ENCODE results near the gene AVPI1.
"Not testable (repeated sequence)": the region's sequence is repeated elsewhere in the genome, so short reads cannot be mapped to it uniquely, and the experiment has no call there.

Gene AVPI1

DNA sequence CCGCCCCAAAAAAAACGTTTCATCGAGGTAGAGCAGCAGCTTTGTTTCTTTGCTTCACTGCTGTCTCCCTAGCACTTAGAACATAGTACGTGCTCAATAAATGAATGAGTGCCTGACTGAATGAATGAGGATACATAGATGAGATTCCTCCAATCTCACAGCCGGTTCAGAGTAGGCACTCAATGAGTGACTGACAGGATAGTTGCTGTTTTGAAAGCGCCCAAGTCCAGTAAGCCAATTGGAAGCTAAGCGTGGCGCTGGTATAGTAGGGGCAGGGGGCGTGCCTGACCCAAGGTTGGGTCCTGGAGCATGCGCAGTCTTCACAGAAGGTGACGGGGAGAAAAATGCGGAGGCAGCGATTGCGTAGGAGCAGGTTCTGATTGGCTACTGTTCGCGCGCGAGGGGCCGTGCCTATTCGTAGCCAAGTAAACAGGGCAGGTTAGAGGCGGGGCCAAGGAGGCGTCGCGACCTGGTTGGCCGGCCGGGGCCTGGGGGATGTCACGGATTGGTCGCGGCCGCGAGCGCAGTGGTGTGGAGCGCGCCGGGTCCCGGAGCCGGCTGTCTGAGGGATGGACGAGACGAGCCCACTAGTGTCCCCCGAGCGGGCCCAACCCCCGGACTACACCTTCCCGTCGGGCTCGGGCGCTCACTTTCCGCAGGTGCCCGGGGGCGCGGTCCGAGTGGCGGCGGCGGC is 46.7 kb downstream of the AVPI1 start, which contains the start of gene PI4K2A:
TSS of gene PI4K2A (plus strand) at position 498 of the 694 bp plus-strand sequence. CDS start at position 570, 72 bp downstream.
- peak; percentile 99 for DNase-seq (ENCODE audit: low spot score)

DNA sequence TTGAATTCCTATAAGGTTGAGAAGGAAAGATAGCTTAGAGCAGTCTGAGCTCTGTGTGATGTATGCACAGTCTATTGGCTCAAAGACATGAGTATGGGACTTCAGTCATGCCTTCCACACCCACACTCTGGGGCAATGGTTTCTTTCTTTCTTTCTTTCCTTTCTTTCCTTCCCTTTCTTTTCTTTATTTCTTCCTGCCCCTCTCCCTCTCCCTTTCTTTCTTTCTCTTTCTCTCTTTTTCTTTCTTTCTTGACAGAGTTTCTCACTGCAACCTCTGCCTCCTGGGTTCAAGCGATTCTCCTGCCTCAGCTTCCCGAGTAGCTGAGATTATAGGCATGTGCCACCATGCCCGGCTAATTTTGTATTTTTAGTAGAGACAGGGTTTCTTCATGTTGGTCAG is 48.0 kb downstream of the AVPI1 start:
- not testable (repeated sequence) for DNase-seq (ENCODE audit: low spot score)

DNA sequence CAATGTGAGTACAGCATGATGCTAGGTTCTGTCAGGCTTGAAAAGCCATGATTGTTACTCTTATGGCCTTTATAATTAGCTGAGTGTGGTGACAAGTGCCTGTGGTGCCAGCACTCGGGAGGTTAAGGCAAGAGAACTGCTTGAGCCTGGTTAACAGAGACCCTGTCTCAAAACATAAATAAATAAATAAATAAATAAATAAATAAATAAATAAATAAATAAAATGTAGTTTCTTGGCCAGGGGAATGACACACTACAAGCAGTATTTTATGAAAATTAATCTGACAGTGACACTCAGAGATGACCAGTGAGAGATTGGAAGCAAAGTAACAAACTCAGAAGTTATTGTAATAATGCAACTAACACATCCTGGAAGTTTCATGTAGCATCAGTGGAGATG is 51.5 kb downstream of the AVPI1 start:
- DNase-seq (ENCODE audit: low spot score), result no peak

DNA sequence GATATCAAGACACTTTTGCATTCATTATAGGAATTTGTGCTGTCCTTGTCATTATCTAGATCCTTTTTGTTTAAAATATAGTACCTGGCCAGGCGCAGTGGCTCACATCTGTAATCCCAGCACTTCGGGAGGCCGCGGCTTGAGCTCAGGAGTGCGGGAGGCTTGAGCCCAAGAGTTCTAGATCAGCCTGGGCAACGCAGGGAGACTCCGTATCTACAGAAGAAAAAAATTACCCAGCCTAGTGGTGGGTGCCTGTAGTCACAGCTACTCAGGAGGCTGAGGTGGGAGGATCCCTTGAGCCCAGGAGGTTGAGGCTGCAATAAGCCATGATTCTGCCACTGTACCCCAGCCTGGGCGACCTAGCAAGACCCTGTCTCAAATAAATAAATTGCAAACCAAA is 53.1 kb downstream of the AVPI1 start:
- DNase-seq (ENCODE audit: low spot score), result no peak

DNA sequence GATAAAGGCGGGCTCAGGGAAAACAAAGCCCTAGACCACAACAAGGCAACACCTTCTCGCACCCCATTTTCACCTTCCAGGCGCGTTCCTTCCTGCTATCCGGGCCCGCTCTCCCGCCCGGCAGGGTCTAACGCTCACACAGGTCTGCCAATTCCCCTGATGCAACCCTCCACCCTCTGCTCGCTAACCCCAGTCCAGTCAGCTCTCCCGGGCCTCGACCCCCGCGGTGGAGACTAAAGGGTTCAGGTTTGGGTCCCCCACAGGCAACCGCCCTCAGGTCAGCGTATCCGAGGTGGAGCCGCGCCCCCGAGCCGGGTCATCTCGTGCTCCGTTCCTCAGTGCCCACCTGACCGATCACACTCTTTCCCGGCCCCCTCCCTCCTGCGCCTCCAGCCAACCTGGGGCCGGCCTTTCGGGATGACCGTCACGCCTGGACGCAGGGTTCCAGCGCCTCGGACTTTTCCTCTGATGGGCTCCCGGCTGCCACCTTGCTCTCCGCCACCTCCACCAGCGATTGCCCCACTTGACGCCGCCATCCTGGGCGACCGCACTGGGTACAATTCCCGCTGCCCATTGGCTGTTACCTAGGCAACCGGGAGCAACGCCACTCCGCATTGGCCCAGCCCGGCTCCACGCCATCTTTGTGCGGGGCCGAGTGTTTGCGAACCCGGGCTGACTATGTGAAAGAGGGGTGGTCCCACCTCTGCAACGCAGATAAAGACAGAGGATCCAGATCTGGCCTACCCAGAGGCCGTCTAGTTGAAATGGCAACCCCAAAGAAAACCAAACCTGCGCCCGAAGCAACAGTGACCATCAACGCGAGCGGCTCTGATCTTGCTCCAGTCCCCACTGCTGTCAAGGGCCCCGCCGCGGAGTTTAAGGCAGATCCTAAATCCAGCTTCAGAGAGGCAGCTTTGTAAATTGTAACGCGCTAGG is 53.8 kb downstream of the AVPI1 start, which contains the start of gene MORN4:
TSS of gene MORN4 (minus strand) at position 552 of the 936 bp plus-strand sequence. CDS start 13,847 bp downstream, outside the sequence.
- peak; percentile 93 for DNase-seq (ENCODE audit: low spot score)

DNA sequence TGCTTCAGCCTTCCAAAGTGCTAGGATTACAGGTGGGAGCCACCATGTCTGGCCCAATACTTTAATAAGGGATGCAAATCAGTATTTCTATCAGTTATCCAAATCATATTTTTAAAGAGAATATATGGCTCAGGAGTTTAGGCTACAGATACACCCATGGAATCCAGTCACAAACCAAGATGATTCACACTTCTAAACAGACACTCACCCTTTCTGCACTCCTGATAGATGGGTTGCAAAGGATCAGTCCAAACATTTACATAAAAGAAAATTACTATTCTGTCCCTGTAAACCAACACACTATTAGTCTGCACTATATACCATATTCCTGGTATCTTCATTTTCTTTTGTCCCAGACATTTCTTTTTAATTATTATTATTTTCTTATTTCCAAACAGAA is 55.9 kb downstream of the AVPI1 start:
- DNase-seq (ENCODE audit: low spot score), result no peak

DNA sequence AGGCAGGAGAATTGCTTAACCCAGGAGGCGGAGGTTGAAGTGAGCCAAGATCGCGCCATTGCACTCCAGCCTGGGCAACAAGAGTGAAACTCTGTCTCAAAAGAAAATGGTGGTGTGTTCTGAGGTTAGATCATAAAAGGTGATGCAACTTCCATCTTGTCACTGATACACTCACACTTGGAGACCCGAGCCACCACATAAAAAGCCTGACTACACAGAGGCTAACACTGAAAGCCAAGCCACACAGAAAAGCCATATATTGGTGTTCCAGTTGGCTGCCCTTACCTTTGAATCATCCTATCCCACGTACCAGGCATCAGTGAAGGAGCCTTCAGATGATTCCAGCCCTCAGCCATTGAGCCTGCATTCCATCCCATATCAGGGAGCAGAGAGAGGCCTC is 57.8 kb downstream of the AVPI1 start:
- DNase-seq (ENCODE audit: low spot score), result no peak

DNA sequence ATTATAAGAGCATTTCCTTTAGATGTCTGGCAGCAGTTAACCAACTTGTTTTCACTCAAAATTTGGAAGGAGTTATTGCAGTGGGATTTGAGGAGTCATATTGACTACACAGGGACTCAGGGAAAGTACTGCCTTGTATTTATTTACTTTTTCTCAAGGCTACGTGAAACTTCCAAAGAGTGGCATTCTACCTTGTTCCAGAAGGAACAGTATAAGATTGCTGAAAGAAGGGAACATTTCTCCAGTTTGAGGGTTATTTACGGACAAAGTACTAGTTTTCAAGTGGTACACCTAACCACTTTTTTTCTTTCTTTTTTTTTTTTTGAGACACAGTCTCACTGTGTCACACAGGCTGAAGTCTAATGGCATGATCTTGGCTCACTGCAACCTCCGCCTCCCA is 58.8 kb downstream of the AVPI1 start:
- no peak for DNase-seq (ENCODE audit: low spot score)

DNA sequence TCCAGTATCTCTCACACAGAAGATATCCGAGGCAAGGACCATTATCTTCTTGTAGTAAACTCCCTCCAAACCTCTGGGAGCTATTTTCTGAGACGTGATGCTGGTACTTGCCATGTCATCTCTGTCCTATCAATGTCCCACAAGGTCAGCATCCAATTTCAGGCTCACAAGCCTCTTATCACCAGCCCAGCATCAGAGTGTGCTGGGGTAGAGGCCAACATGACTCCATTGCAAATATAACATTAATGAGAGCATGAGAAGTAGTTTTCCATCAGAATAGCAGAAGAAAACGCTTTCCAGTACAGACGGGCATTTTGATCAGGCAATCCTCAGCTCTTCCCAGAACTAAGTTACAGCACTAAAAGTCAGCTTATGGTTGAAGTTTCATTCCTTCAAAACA is 59.3 kb downstream of the AVPI1 start:
- no peak for DNase-seq (ENCODE audit: low spot score)
